HepG2 (cell line): ENCODE data around the gene KCNMB4. TPM values are rescaled to one million over a fixed set of nuclear protein-coding genes. Genes with fewer than 3 reads are reported as not detected.

Experiments
- ATAC-seq: fragments of 200-7000 bp; cut with Tn5 transposase; 3 replicates; pipeline ENCODE4 v1.9.1; 2020; ENCODE audit warnings: mild to moderate bottlenecking, moderate library complexity
- BruUV-seq: library from RNA; stranded (reverse); fragments of 400-500 nt; replicated peaks from 2 replicates; lab custom pipeline; 2021; lab: Mats Ljungman, UMichigan
- CTCF ChIA-PET: fragments of 300-600 bp; formaldehyde crosslinking; extraction: SDS; loops from one replicate; lab custom pipeline; 2021; ENCODE audit warnings: low total read pairs, inconsistent platforms, low intra/inter-chr PET ratio; lab: Yijun Ruan, JAX
- POLR2A ChIA-PET: fragments of 350-600 bp; sonication (Branson Sonifier 250); formaldehyde crosslinking; loops from one replicate; lab custom pipeline; 2020; ENCODE audit warnings: antibody characterized with exemption, inconsistent platforms; lab: Yijun Ruan, JAX
- DNase-seq: peaks from one replicate; pipeline ENCODE4 v3.0.0-alpha.2; 2015; ENCODE audit warnings: low spot score
- FAIRE-seq: peaks from 3 replicates; lab custom pipeline; 2011; peaks lifted over from hg19 to GRCh38; lab: Jason Lieb, UNC
- H2AFZ ChIP-seq: one replicate; pipeline ENCODE4 v1.6.1; 2011; ENCODE audit warnings: low read length, inconsistent platforms
- H3K27ac ChIP-seq: fragments of 300-600 bp; 3 replicates; pipeline ENCODE4 v1.8.0; 2011; ENCODE audit warnings: mixed run types, mild to moderate bottlenecking, mixed read lengths, low read length, inconsistent platforms; ENCODE audit not compliant: insufficient read depth; ENCODE audit errors: extremely low read length
- H3K27me3 ChIP-seq, 2 experiments: fragments of 200-600 bp in 1 of 2; 2 replicates in 1 of 2; 3 replicates in 1 of 2; pipeline versions ENCODE4 v1.6.0 to v1.8.0; 2011; ENCODE audit warnings: low read length in 2 of 2, mild to moderate bottlenecking in 2 of 2, moderate library complexity in 2 of 2, inconsistent platforms in 1 of 2; ENCODE audit not compliant: insufficient read depth in 2 of 2, control insufficient read depth in 1 of 2
- H3K36me3 ChIP-seq, 2 experiments: fragments of 200-600 bp in 1 of 2; replicated peaks in 1 of 2; 2 replicates in 1 of 2; 3 replicates in 1 of 2; pipeline versions ENCODE4 v1.5.1 to v1.8.0; 2011; ENCODE audit warnings: low read length in 2 of 2, inconsistent platforms in 1 of 2; ENCODE audit not compliant: insufficient read depth in 2 of 2, control insufficient read depth in 1 of 2
- H3K4me1 ChIP-seq: 2 replicates; pipeline ENCODE4 v1.5.1; 2012; ENCODE audit warnings: low read length, inconsistent platforms; ENCODE audit not compliant: insufficient read depth
- H3K4me2 ChIP-seq: 2 replicates; pipeline ENCODE4 v1.6.0; 2011; ENCODE audit warnings: low read depth, low read length, inconsistent platforms
- H3K4me3 ChIP-seq, 3 experiments: fragments of 200-600 bp in 1 of 3; sonication (generic), shearing (Covaris generic) in 1 of 3; replicated peaks in 1 of 3; 2 replicates each; pipeline ENCODE4 v1.5.1; 2011 to 2016; ENCODE audit warnings: low read length in 3 of 3, inconsistent platforms in 2 of 3, low read depth in 2 of 3, mild to moderate bottlenecking in 2 of 3, control low read depth in 1 of 3, mixed read lengths in 1 of 3; ENCODE audit not compliant: insufficient read depth in 1 of 3
- H3K79me2 ChIP-seq: one replicate; pipeline ENCODE4 v1.6.1; 2011; ENCODE audit warnings: low read length, inconsistent platforms; ENCODE audit not compliant: insufficient read depth
- H3K9ac ChIP-seq: 2 replicates; pipeline ENCODE4 v1.6.0; 2011; ENCODE audit warnings: mild to moderate bottlenecking, low read depth, low read length, inconsistent platforms; ENCODE audit not compliant: insufficient read depth
- H3K9me3 ChIP-seq: 2 replicates; pipeline ENCODE4 v1.5.1; 2012; ENCODE audit warnings: mild to moderate bottlenecking, low read length
- H4K20me1 ChIP-seq: 2 replicates; pipeline ENCODE4 v1.6.0; 2011; ENCODE audit warnings: inconsistent platforms, mild to moderate bottlenecking, low read length, moderate library complexity; ENCODE audit not compliant: insufficient read depth
- CBX5 ChIP-seq: sonication (generic); formaldehyde crosslinking; IDR thresholded peaks from 2 replicates; pipeline ENCODE4 v1.4.0; 2020; ENCODE audit warnings: missing genetic modification reagents, borderline replicate concordance
- GTF2F1 ChIP-seq: fragments of 150-350 bp; IDR thresholded peaks from 2 replicates; pipeline ENCODE4 v1.6.1; 2014; ENCODE audit warnings: low read length
- HES4 ChIP-seq: sonication (generic); formaldehyde crosslinking; IDR thresholded peaks from 2 replicates; pipeline ENCODE4 v1.9.0; 2021; ENCODE audit warnings: mild to moderate bottlenecking, missing genetic modification reagents, borderline replicate concordance
- PAX8 ChIP-seq: sonication (generic); formaldehyde crosslinking; IDR thresholded peaks from 2 replicates; pipeline ENCODE4 v1.8.0; 2022; ENCODE audit warnings: mild to moderate bottlenecking, missing genetic modification reagents, borderline replicate concordance
- SMYD3 ChIP-seq: sonication (generic); formaldehyde crosslinking; IDR thresholded peaks from 2 replicates; pipeline ENCODE4 v1.8.1; 2023; ENCODE audit warnings: mild to moderate bottlenecking, missing genetic modification reagents
- TBL1XR1 ChIP-seq: fragments of 150-350 bp; IDR thresholded peaks from 2 replicates; pipeline ENCODE4 v1.6.1; 2014; ENCODE audit warnings: borderline replicate concordance, low read length; ENCODE audit not compliant: partially characterized antibody
- ZNF275 ChIP-seq: sonication (generic); formaldehyde crosslinking; IDR thresholded peaks from 2 replicates; pipeline ENCODE4 v1.8.0; 2022; ENCODE audit warnings: missing genetic modification reagents, mild to moderate bottlenecking, inconsistent platforms, borderline replicate concordance
- ZNF768 ChIP-seq: sonication (generic); formaldehyde crosslinking; IDR thresholded peaks from 2 replicates; pipeline ENCODE4 v1.4.0; 2020; ENCODE audit warnings: missing genetic modification reagents
- ZNF775 ChIP-seq: sonication (generic); formaldehyde crosslinking; IDR thresholded peaks from 2 replicates; pipeline ENCODE4 v1.4.0; 2020; ENCODE audit warnings: missing genetic modification reagents, mild to moderate bottlenecking, moderate library complexity, borderline replicate concordance
- WGBS: methylation state at CpG from one replicate; pipeline ENCODE4 v1.1.6; 2017; ENCODE audit warnings: low lambda C conversion rate; 5-methylcytosine and 5-hydroxymethylcytosine counted together
- in situ Hi-C: cut with HindIII; loops from 2 replicates; pipeline ENCODE4 v1.10.0; 2017; ENCODE audit warnings: low pct_unique_long_range_greater_than_20kb; ENCODE audit not compliant: extremely low pct_ligation_motif_present
- intact Hi-C: fragments of 100-400 bp; cut with micrococcal nuclease; formaldehyde crosslinking; loops from one replicate; pipeline ENCODE4 v1.10.0; 2022; ENCODE audit not compliant: unreplicated experiment
- polyA plus RNA-seq, 8 experiments: library from polyadenylated mRNA; depleted of rRNA in 3 of 8; stranded (reverse) in 7 of 8; unstranded in 1 of 8; fragments of >200 nt; fragmentation: Illumina TruSeq in 4 of 8; extraction: Trizol in 4 of 8; gene quantifications; 2 replicates each; pipeline versions ENCODE4 v1.2.1 to v1.2.3, GENCODE V29; 2011 to 2016; ENCODE audit warnings: low read depth in 4 of 8, missing spikeins in 1 of 8, mixed read lengths in 1 of 8; ENCODE audit not compliant: insufficient read depth in 1 of 8
- total RNA-seq, 5 experiments: library from RNA; depleted of rRNA; stranded (reverse); fragments of >200 nt; fragmentation: Illumina TruSeq; extraction: Trizol; gene quantifications; 2 replicates each; pipeline ENCODE4 v1.2.3, GENCODE V29; 2016; ENCODE audit warnings: low read depth in 1 of 5

KCNMB4 gene
- total and polyA plus RNA-seq, 2 of the 13 experiments (the other 11 are each of a cell fraction or from before 2014, with no cell fraction given): 0.67 to 0.84 TPM

GRCh38 chr12:70415987-70416386 lies 49.9 kb downstream of the KCNMB4 start:
- no peak overlapping the region for H3K4me2 ChIP-seq
- H4K20me1 ChIP-seq: no peaks in the 10 kb centered on the region
- H3K36me3 ChIP-seq: no peaks in the 10 kb centered on the region
- H3K9me3 ChIP-seq: no peaks in the 10 kb centered on the region
- ChIA-PET CTCF (no interaction called here), POLR2A (no interaction called here)
- no peaks in the 10 kb centered on the region for H3K79me2 ChIP-seq
- H3K4me1 ChIP-seq: no peaks in the 10 kb centered on the region
- TF ChIP-seq GTF2F1 (no peak), CBX5 (no peak), SMYD3 (CRISPR knock-in tag) (no peak), HES4 (CRISPR knock-in tag) (no peak), ZNF775 (CRISPR knock-in tag) (no peak), ZNF275 (CRISPR knock-in tag) (no peak), ZNF768 (CRISPR knock-in tag) (no peak), TBL1XR1 (no peak), PAX8 (CRISPR knock-in tag) (no peak)
- H3K27me3 ChIP-seq: no peaks in the 10 kb centered on the region
- no peak overlapping the region for H3K4me3 ChIP-seq
- in situ Hi-C loops: no loop called here
- DNase-seq (no peak), FAIRE-seq (no peak), ATAC-seq (no peak)
- 0% methylated on average over 1 of the region's 1 CpG for WGBS
- BruUV-seq: no TSS peak
- intact Hi-C loops: no loop called here
- no peak overlapping the region for H3K27ac ChIP-seq
- H2AFZ ChIP-seq: no peak overlapping the region
- no peak overlapping the region for H3K9ac ChIP-seq
